Measurements from ENCODE around the gene ADCY4. TPM values are rescaled to one million over a fixed set of nuclear protein-coding genes. Genes with fewer than 3 reads are reported as not detected.
A peak's percentile ranks its signal among the peaks of the same experiment; 100 is the strongest.

ADCY4 gene
- total and polyA plus RNA-seq, 2 of the 13 experiments (the other 11 are each of a cell fraction or from before 2014, with no cell fraction given), result 0.03 TPM; not detected in 1

DNA sequence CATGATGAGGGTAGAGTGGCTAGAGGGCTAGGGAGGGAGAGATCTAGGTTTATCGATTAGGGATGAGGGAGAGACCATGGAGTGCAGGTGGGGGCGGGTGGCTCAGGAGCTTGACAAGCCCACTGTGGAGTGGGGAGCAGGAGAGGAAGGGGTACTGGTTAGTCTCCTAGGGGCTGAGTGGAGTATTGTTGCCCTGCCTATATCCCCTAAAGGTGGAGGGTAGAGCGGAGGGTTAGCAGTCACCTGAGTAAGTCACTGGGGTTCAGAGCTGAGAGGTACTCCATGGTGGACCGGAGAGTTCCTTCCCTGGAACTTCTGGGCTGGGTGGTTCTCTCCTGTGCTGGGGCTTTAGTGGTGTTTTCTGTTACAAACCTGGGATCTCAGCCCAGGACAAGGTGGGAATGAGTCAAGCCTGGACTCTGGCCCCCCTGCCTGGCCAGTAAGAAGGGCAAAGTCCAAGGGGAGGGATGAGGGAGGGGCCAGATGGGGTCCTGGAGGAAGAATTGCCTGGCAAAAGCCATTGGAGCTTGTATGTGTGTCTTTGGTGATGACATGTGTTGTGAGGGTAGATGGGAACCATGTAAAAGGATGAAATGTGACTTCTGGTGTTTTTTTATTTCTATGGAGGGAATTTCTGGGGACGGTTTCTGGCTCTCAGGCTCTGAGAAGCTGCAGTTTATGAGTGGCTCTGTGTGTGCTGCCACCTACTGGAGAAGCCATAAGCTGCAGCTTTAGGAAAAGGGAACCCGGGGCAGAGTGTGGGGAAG is 27.1 kb downstream of the ADCY4 start, which contains the start of gene CIDEB (continued):
- TF ChIP-seq ELF4 (CRISPR knock-in tag; IDR thresholded peaks at IDR 0.05; ENCODE audit: borderline replicate concordance) (peak; percentile 22; the same call in 1 of the 2 replicates), ZNF747 (CRISPR knock-in tag; IDR thresholded peaks at IDR 0.05; ENCODE audit: borderline replicate concordance) (peak; percentile 12; the same call in 1 of the 2 replicates), EP300 (IDR thresholded peaks at IDR 0.05; ENCODE audit: low read depth in 2 of 2, low read length in 2 of 2) (peak; percentile 76 to 87), EP300 (CRISPR knock-in tag; IDR thresholded peaks at IDR 0.05; ENCODE audit: borderline replicate concordance) (peak; percentile 88), PHF5A (CRISPR knock-in tag; IDR thresholded peaks at IDR 0.05; ENCODE audit: low read depth, unreplicated experiment) (peak; percentile 100), CC2D1A (CRISPR knock-in tag; IDR thresholded peaks at IDR 0.05) (no peak), ETV5 (CRISPR knock-in tag; IDR thresholded peaks at IDR 0.05; ENCODE audit: borderline replicate concordance) (peak; percentile 68; the same call in 1 of the 2 replicates), HES4 (CRISPR knock-in tag; IDR thresholded peaks at IDR 0.05; ENCODE audit: borderline replicate concordance) (peak; percentile 85), POLR2AphosphoS2 (IDR thresholded peaks at IDR 0.05; ENCODE audit: low read depth, low read length) (no peak), MEF2D (CRISPR knock-in tag; IDR thresholded peaks at IDR 0.05) (peak; percentile 97), ZFYVE20 (CRISPR knock-in tag; IDR thresholded peaks at IDR 0.05; ENCODE audit: borderline replicate concordance, low read depth) (no peak), ZNF562 (CRISPR knock-in tag; IDR thresholded peaks at IDR 0.05; ENCODE audit: borderline replicate concordance) (no peak), SMARCE1 (IDR thresholded peaks at IDR 0.05; ENCODE audit: borderline replicate concordance) (0 out of 2 replicates have a peak, but pooled peaks have one; percentile 51), GPN1 (CRISPR knock-in tag; IDR thresholded peaks at IDR 0.05; ENCODE audit: borderline replicate concordance) (no peak), ZIK1 (CRISPR knock-in tag; IDR thresholded peaks at IDR 0.05; ENCODE audit: borderline replicate concordance, low read depth) (peak; percentile 46; the same call in 1 of the 2 replicates), MAZ (IDR thresholded peaks at IDR 0.05; ENCODE audit: borderline replicate concordance, low read depth, low read length) (peak; percentile 100), MAZ (CRISPR knock-in tag; IDR thresholded peaks at IDR 0.05; ENCODE audit: low read depth) (peak; percentile 99)
- TF ChIP-seq, protein P1, sequence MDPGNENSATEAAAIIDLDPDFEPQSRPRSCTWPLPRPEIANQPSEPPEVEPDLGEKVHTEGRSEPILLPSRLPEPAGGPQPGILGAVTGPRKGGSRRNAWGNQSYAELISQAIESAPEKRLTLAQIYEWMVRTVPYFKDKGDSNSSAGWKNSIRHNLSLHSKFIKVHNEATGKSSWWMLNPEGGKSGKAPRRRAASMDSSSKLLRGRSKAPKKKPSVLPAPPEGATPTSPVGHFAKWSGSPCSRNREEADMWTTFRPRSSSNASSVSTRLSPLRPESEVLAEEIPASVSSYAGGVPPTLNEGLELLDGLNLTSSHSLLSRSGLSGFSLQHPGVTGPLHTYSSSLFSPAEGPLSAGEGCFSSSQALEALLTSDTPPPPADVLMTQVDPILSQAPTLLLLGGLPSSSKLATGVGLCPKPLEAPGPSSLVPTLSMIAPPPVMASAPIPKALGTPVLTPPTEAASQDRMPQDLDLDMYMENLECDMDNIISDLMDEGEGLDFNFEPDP (CRISPR knock-in tag; conservative IDR thresholded peaks at IDR 0.05), result no peak
- TF ChIP-seq, protein P2, sequence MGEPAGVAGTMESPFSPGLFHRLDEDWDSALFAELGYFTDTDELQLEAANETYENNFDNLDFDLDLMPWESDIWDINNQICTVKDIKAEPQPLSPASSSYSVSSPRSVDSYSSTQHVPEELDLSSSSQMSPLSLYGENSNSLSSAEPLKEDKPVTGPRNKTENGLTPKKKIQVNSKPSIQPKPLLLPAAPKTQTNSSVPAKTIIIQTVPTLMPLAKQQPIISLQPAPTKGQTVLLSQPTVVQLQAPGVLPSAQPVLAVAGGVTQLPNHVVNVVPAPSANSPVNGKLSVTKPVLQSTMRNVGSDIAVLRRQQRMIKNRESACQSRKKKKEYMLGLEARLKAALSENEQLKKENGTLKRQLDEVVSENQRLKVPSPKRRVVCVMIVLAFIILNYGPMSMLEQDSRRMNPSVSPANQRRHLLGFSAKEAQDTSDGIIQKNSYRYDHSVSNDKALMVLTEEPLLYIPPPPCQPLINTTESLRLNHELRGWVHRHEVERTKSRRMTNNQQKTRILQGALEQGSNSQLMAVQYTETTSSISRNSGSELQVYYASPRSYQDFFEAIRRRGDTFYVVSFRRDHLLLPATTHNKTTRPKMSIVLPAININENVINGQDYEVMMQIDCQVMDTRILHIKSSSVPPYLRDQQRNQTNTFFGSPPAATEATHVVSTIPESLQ (CRISPR knock-in tag; conservative IDR thresholded peaks at IDR 0.05), result peak; percentile 88; the same call in 1 of the 2 replicates
- TF ChIP-seq, protein P3, sequence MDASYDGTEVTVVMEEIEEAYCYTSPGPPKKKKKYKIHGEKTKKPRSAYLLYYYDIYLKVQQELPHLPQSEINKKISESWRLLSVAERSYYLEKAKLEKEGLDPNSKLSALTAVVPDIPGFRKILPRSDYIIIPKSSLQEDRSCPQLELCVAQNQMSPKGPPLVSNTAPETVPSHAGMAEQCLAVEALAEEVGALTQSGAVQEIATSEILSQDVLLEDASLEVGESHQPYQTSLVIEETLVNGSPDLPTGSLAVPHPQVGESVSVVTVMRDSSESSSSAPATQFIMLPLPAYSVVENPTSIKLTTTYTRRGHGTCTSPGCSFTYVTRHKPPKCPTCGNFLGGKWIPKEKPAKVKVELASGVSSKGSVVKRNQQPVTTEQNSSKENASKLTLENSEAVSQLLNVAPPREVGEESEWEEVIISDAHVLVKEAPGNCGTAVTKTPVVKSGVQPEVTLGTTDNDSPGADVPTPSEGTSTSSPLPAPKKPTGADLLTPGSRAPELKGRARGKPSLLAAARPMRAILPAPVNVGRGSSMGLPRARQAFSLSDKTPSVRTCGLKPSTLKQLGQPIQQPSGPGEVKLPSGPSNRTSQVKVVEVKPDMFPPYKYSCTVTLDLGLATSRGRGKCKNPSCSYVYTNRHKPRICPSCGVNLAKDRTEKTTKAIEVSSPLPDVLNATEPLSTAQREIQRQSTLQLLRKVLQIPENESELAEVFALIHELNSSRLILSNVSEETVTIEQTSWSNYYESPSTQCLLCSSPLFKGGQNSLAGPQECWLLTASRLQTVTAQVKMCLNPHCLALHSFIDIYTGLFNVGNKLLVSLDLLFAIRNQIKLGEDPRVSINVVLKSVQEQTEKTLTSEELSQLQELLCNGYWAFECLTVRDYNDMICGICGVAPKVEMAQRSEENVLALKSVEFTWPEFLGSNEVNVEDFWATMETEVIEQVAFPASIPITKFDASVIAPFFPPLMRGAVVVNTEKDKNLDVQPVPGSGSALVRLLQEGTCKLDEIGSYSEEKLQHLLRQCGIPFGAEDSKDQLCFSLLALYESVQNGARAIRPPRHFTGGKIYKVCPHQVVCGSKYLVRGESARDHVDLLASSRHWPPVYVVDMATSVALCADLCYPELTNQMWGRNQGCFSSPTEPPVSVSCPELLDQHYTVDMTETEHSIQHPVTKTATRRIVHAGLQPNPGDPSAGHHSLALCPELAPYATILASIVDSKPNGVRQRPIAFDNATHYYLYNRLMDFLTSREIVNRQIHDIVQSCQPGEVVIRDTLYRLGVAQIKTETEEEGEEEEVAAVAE (CRISPR knock-in tag; IDR thresholded peaks at IDR 0.05; ENCODE audit: borderline replicate concordance), result 0 out of 2 replicates have a peak, but pooled peaks have one; percentile 48

Data from HepG2 (cell line).